H1 (cell line): Measurements from ENCODE around the gene MYRF. TPM values are rescaled to one million over a fixed set of nuclear protein-coding genes. Genes with fewer than 3 reads are reported as not detected.

Experiments used
- CTCF ChIA-PET: fragments of 300-600 bp; sonication (Branson Sonifier 250); formaldehyde crosslinking; loops from one replicate; lab custom pipeline; 2021; ENCODE audit not compliant: partially characterized antibody; lab: Charles Lee
- POLR2A ChIA-PET: fragments of 300-600 bp; sonication (Branson Sonifier 250); formaldehyde crosslinking; loops from one replicate; lab custom pipeline; 2021; ENCODE audit warnings: inconsistent platforms; ENCODE audit not compliant: partially characterized antibody; lab: Charles Lee
- DNase-seq, 2 experiments: peaks; one replicate each; pipeline versions ENCODE4 v3.0.0 to v3.0.0-alpha.2; 2010 to 2022; ENCODE audit warnings: low spot score in 2 of 2, low read depth in 1 of 2, mixed read lengths in 1 of 2
- FAIRE-seq: peaks from 2 replicates; lab custom pipeline; 2011; peaks lifted over from hg19 to GRCh38; lab: Jason Lieb, UNC
- H2AFZ ChIP-seq: 2 replicates; pipeline ENCODE4 v1.8.1; 2012; ENCODE audit warnings: low read length, inconsistent platforms
- H2AK5ac ChIP-seq: 2 replicates; pipeline ENCODE4 v1.6.1; 2013; ENCODE audit warnings: low read depth, low read length
- H2BK120ac ChIP-seq: replicated peaks from 2 replicates; pipeline ENCODE3; 2013; ENCODE audit warnings: low read depth, low read length, inconsistent platforms
- H2BK12ac ChIP-seq: 2 replicates; pipeline ENCODE4 v1.6.1; 2013; ENCODE audit warnings: low read depth, low read length
- H2BK15ac ChIP-seq: 2 replicates; pipeline ENCODE4 v1.6.1; 2013; ENCODE audit warnings: low read length
- H2BK20ac ChIP-seq: 2 replicates; pipeline ENCODE4 v1.6.1; 2013; ENCODE audit warnings: low read length
- H2BK5ac ChIP-seq: 2 replicates; pipeline ENCODE4 v1.6.1; 2013; ENCODE audit warnings: low read depth, low read length
- H3K14ac ChIP-seq: 2 replicates; pipeline ENCODE4 v1.6.1; 2013; ENCODE audit warnings: inconsistent platforms; ENCODE audit not compliant: insufficient read length
- H3K18ac ChIP-seq: 2 replicates; pipeline ENCODE4 v1.6.1; 2013; ENCODE audit warnings: low read length; ENCODE audit errors: extremely low read depth
- H3K23ac ChIP-seq: 2 replicates; pipeline ENCODE4 v1.6.1; 2013; ENCODE audit warnings: inconsistent platforms; ENCODE audit not compliant: insufficient read length
- H3K23me2 ChIP-seq: 2 replicates; pipeline ENCODE4 v1.6.1; 2013; ENCODE audit warnings: low read depth, low read length
- H3K27ac ChIP-seq: 2 replicates; pipeline ENCODE4 v1.6.1; 2011; ENCODE audit warnings: low read depth, low read length, inconsistent platforms
- H3K27me3 ChIP-seq, 4 experiments: replicated peaks in 1 of 4; 1 replicate in 1 of 4; 2 replicates in 3 of 4; pipeline versions ENCODE4 v1.6.1 to v1.8.1; 2011 to 2013; ENCODE audit warnings: low read length in 3 of 4, mild to moderate bottlenecking in 3 of 4, inconsistent platforms in 2 of 4, mixed read lengths in 2 of 4, moderate library complexity in 1 of 4; ENCODE audit not compliant: control insufficient read depth in 3 of 4, insufficient read depth in 3 of 4; ENCODE audit errors: extremely low read depth in 1 of 4
- H3K36me3 ChIP-seq, 4 experiments: 2 replicates each; pipeline versions ENCODE4 v1.6.1 to v1.8.1; 2011 to 2013; ENCODE audit warnings: mild to moderate bottlenecking in 4 of 4, low read length in 3 of 4, moderate library complexity in 2 of 4, control low read depth in 1 of 4, inconsistent platforms in 1 of 4; ENCODE audit not compliant: insufficient read depth in 4 of 4, control insufficient read depth in 2 of 4
- H3K4ac ChIP-seq: replicated peaks from 2 replicates; pipeline ENCODE3; 2013; ENCODE audit warnings: low read length, low read depth, mixed read lengths, inconsistent platforms; ENCODE audit not compliant: insufficient read length
- H3K4me1 ChIP-seq, 4 experiments: replicated peaks in 1 of 4; 1 replicate in 1 of 4; 2 replicates in 3 of 4; pipeline versions ENCODE4 v1.6.1 to v1.8.1; 2011 to 2013; ENCODE audit warnings: low read length in 3 of 4, inconsistent platforms in 2 of 4, mixed read lengths in 1 of 4; ENCODE audit not compliant: insufficient read depth in 4 of 4, control insufficient read depth in 3 of 4
- H3K4me2 ChIP-seq, 2 experiments: 2 replicates each; pipeline versions ENCODE4 v1.6.1 to v1.8.1; 2011 to 2013; ENCODE audit warnings: low read depth in 2 of 2, low read length in 2 of 2, control low read depth in 1 of 2, inconsistent platforms in 1 of 2, mild to moderate bottlenecking in 1 of 2; ENCODE audit not compliant: insufficient read depth in 1 of 2
- H3K4me3 ChIP-seq, 4 experiments: fragments of 200-600, 300-600 bp in 1 of 4; sonication (generic), shearing (Covaris generic), sonication (Bioruptor Twin) in 1 of 4; 2 replicates each; pipeline versions ENCODE4 v1.5.1 to v1.8.1; 2011 to 2016; ENCODE audit warnings: low read length in 4 of 4, low read depth in 3 of 4, control low read depth in 2 of 4, inconsistent platforms in 2 of 4, mild to moderate bottlenecking in 2 of 4, mixed read lengths in 1 of 4, moderate library complexity in 1 of 4; ENCODE audit not compliant: insufficient read depth in 2 of 4; ENCODE audit errors: extremely low read depth in 1 of 4
- H3K56ac ChIP-seq: replicated peaks from 2 replicates; pipeline ENCODE3; 2013; ENCODE audit warnings: low read depth, mild to moderate bottlenecking, mixed read lengths, low read length, inconsistent platforms; ENCODE audit not compliant: insufficient read length
- H3K79me1 ChIP-seq: 2 replicates; pipeline ENCODE4 v1.6.1; 2013; ENCODE audit warnings: low read depth, low read length, control low read depth
- H3K79me2 ChIP-seq, 2 experiments: 2 replicates each; pipeline versions ENCODE4 v1.6.1 to v1.8.1; 2012 to 2013; ENCODE audit warnings: low read length in 2 of 2, mild to moderate bottlenecking in 2 of 2, inconsistent platforms in 1 of 2; ENCODE audit not compliant: insufficient read depth in 2 of 2, control insufficient read depth in 1 of 2
- H3K9ac ChIP-seq, 4 experiments: replicated peaks in 1 of 4; 1 replicate in 1 of 4; 2 replicates in 3 of 4; pipeline versions ENCODE4 v1.6.1 to v1.8.1; 2011 to 2013; ENCODE audit warnings: low read depth in 3 of 4, low read length in 3 of 4, control low read depth in 2 of 4, mild to moderate bottlenecking in 2 of 4, moderate library complexity in 2 of 4, inconsistent platforms in 1 of 4; ENCODE audit errors: extremely low read depth in 1 of 4
- H3K9me3 ChIP-seq, 2 experiments: 2 replicates each; pipeline versions ENCODE4 v1.6.1 to v1.8.1; 2012 to 2013; ENCODE audit warnings: mild to moderate bottlenecking in 2 of 2, moderate library complexity in 2 of 2, control low read depth in 1 of 2, inconsistent platforms in 1 of 2, low read depth in 1 of 2, low read length in 1 of 2, mixed read lengths in 1 of 2; ENCODE audit not compliant: insufficient read depth in 2 of 2
- H4K20me1 ChIP-seq, 2 experiments: replicated peaks in 1 of 2; 2 replicates each; pipeline versions ENCODE3 to v1.8.1; 2011 to 2013; ENCODE audit warnings: inconsistent platforms in 2 of 2, low read length in 2 of 2, mild to moderate bottlenecking in 1 of 2; ENCODE audit not compliant: insufficient read depth in 2 of 2, control insufficient read depth in 1 of 2
- H4K5ac ChIP-seq: 2 replicates; pipeline ENCODE4 v1.6.1; 2013; ENCODE audit warnings: low read length, low read depth, mixed read lengths, inconsistent platforms; ENCODE audit not compliant: insufficient read length
- H4K8ac ChIP-seq: 2 replicates; pipeline ENCODE4 v1.8.0; 2013; ENCODE audit warnings: mild to moderate bottlenecking, moderate library complexity, low read length, inconsistent platforms; ENCODE audit not compliant: insufficient read depth; ENCODE audit errors: extremely low read depth
- H4K91ac ChIP-seq: replicated peaks from 2 replicates; pipeline ENCODE3; 2013; ENCODE audit warnings: low read length, mixed read lengths, inconsistent platforms; ENCODE audit not compliant: insufficient read length
- BCL11A ChIP-seq, 2 experiments: IDR thresholded peaks; one replicate each; pipeline ENCODE4 v1.6.1; 2011; ENCODE audit warnings: low read depth in 2 of 2, low read length in 2 of 2, mild to moderate bottlenecking in 2 of 2
- BRCA1 ChIP-seq: IDR thresholded peaks from 2 replicates; pipeline ENCODE4 v1.6.1; 2012; ENCODE audit warnings: low read depth, low read length, improper control_type of control experiment
- CTCF ChIP-seq, 3 experiments: IDR thresholded peaks; 1 replicate in 2 of 3; 2 replicates in 1 of 3; pipeline versions ENCODE4 v1.5.1 to v1.6.1; 2011; ENCODE audit warnings: low read length in 3 of 3, mild to moderate bottlenecking in 3 of 3, inconsistent platforms in 2 of 3, low read depth in 1 of 3, moderate library complexity in 1 of 3; ENCODE audit not compliant: insufficient read depth in 1 of 3; ENCODE audit errors: control extremely low read depth in 1 of 3
- HDAC2 ChIP-seq, 2 experiments: fragments of 300-600 bp in 1 of 2; sonication (generic) in 1 of 2; IDR thresholded peaks; 2 replicates each; pipeline ENCODE4 v1.6.1; 2011 to 2012; ENCODE audit warnings: low read depth in 2 of 2, low read length in 2 of 2, mild to moderate bottlenecking in 2 of 2, moderate library complexity in 2 of 2, borderline replicate concordance in 1 of 2, inconsistent platforms in 1 of 2
- NRF1 ChIP-seq: IDR thresholded peaks from 2 replicates; pipeline ENCODE4 v1.6.1; 2011; ENCODE audit warnings: mild to moderate bottlenecking, low read depth, low read length, improper control_type of control experiment
- POLR2AphosphoS5 ChIP-seq: IDR thresholded peaks from 2 replicates; pipeline ENCODE4 v1.6.1; 2011; ENCODE audit warnings: low read depth, low read length
- RAD21 ChIP-seq, 2 experiments: IDR thresholded peaks in 1 of 2; conservative IDR thresholded peaks in 1 of 2; 2 replicates each; pipeline ENCODE4 v1.6.1; 2011; ENCODE audit warnings: low read depth in 2 of 2, low read length in 2 of 2, improper control_type of control experiment in 1 of 2, inconsistent platforms in 1 of 2, mild to moderate bottlenecking in 1 of 2, moderate library complexity in 1 of 2
- RFX5 ChIP-seq: IDR thresholded peaks from 2 replicates; pipeline ENCODE4 v1.6.1; 2011; ENCODE audit warnings: low read depth, low read length, improper control_type of control experiment, borderline replicate concordance
- SP2 ChIP-seq: IDR thresholded peaks from 2 replicates; pipeline ENCODE4 v1.6.1; 2012; ENCODE audit warnings: mild to moderate bottlenecking, low read length, inconsistent platforms
- WGBS, 2 experiments: shearing (Covaris generic) in 1 of 2; methylation state at CpG; one replicate each; pipeline versions ENCODE4 v1.1.6 to v1.1.7; 2013 to 2015; ENCODE audit warnings: low lambda C conversion rate in 2 of 2, mixed read lengths in 2 of 2, inconsistent platforms in 1 of 2, low coverage in 1 of 2, missing lambda C conversion rate in 1 of 2; ENCODE audit not compliant: insufficient replicate concordance in 2 of 2, insufficient coverage in 1 of 2, insufficient read length in 1 of 2; ENCODE audit errors: extremely low coverage in 1 of 2, missing lambda C conversion rate in 1 of 2; 5-methylcytosine and 5-hydroxymethylcytosine counted together
- polyA plus RNA-seq, 7 experiments: library from polyadenylated mRNA; depleted of rRNA in 3 of 7; stranded (reverse) in 5 of 7; unstranded in 2 of 7; fragments of >200 nt in 5 of 7; fragments of 200-250 nt in 2 of 7; gene quantifications; 1 replicate in 5 of 7; 2 replicates in 1 of 7; 4 replicates in 1 of 7; pipeline versions ENCODE4 v1.2.1 to v1.2.3, GENCODE V29; 2011 to 2013; ENCODE audit warnings: missing spikeins in 2 of 7, mixed read lengths in 2 of 7
- total RNA-seq: library from RNA; stranded (reverse); fragmentation: NEBNext Ultra II Directional; extraction: Animal tissue kit (Norgen Biotek cat#: 25700); gene quantifications from 2 replicates; pipeline ENCODE4 v1.2.1, GENCODE V29; 2021

The MYRF gene
- total and polyA plus RNA-seq, 2 of the 8 experiments (the other 6 are each of a cell fraction or from before 2014, with no cell fraction given): 6.0 to 6.1 TPM

- DNase-seq: peak; percentile 54 to 89
- Histone ChIP-seq H4K91ac (peak overlapping the region; percentile 66), H3K27ac (no peak overlapping the region), H2BK15ac (no peak overlapping the region), H3K36me3 (no peaks in the 10 kb centered on the region), H2BK12ac (0 out of 2 replicates have a peak overlapping the region, but pooled peaks have one; percentile 27), H2BK20ac (peak overlapping the region; percentile 61; the same call in 1 of the 2 replicates), H3K4me1 (peaks cover 0 to 16% (median 10%) of the 10 kb centered on the region in 4 experiments; a peak in 6 of 7 replicates), H3K4me3 (no peak overlapping the region), H4K5ac (no peak overlapping the region), H3K4me2 (0 out of 4 replicates have a peak overlapping the region, but pooled peaks of 1 of the 2 experiments have one; percentile 12), H2BK5ac (peak overlapping the region; percentile 21; the same call in 1 of the 2 replicates), H3K79me2 (no peaks in the 10 kb centered on the region), H3K56ac (no peak overlapping the region), H4K20me1 (no peaks in the 10 kb centered on the region), H2AK5ac (peak overlapping the region; percentile 14; the same call in 1 of the 2 replicates), H2AFZ (no peak overlapping the region), H3K23ac (no peak overlapping the region), H4K8ac (no peak overlapping the region), H3K27me3 (no peaks in the 10 kb centered on the region; a peak in 1 of 7 replicates), H3K4ac (peak overlapping the region; percentile 32), H3K23me2 (no peaks in the 10 kb centered on the region), H3K14ac (no peak overlapping the region), H3K79me1 (no peaks in the 10 kb centered on the region), H2BK120ac (no peak overlapping the region), H3K9me3 (no peaks in the 10 kb centered on the region), H3K9ac (no peak overlapping the region), H3K18ac (no peak overlapping the region; the same call in 1 of the 2 replicates)
- 80% methylated on average over 9 of the region's 9 CpGs; no CpG with 5 or more reads in 1 of the 2 experiments for WGBS, 2 experiments
- POLR2A ChIA-PET: interaction anchor here (0.8 to 2.1 kb wide), 4 partner anchors 11 to 17 kb away, joined by 3 to 6 read pairs (median 5); partner anchors contain the start of genes FEN1 and TMEM258
- CTCF ChIA-PET: interaction anchor here (0.9 to 7.2 kb wide), 15 partner anchors 9 to 315 kb away, joined by 3 to 48 read pairs (median 5); partner anchors contain the start of genes FEN1, MYRF and TMEM258
- FAIRE-seq: no peak
- TF ChIP-seq HDAC2 (IDR thresholded peaks at IDR 0.05; ENCODE audit: borderline replicate concordance in 1 of 2, low read depth in 2 of 2, low read length in 2 of 2) (no peak), SP2 (no peak), RAD21 (IDR thresholded peaks at IDR 0.05 in 1 of 2, conservative IDR thresholded peaks at IDR 0.05 in 1 of 2; ENCODE audit: low read depth in 2 of 2, low read length in 2 of 2) (peak; percentile 60 to 77), BRCA1 (no peak), BCL11A (IDR thresholded peaks at IDR 0.05; ENCODE audit: low read depth in 2 of 2, low read length in 2 of 2) (no peak), CTCF (IDR thresholded peaks at IDR 0.05; ENCODE audit: control extremely low read depth in 1 of 3, insufficient read depth in 1 of 3, low read depth in 1 of 3, low read length in 3 of 3) (peak; percentile 76 to 89 (median 80)), RFX5 (no peak), NRF1 (no peak), POLR2AphosphoS5 (no peak)
Observed at GRCh38 chr11:61776561-61777075, 24.2 kb downstream of the MYRF start.
